Endothelial cell of umbilical vein (primary cell): ENCODE results near the gene GPHB5. TPM values are rescaled to one million over a fixed set of nuclear protein-coding genes. Genes with fewer than 3 reads are reported as not detected.

Source experiments
- BruUV-seq: library from RNA; stranded (reverse); fragments of 400-500 nt; replicated peaks from 2 replicates; lab custom pipeline; 2021; lab: Mats Ljungman, UMichigan
- CTCF ChIA-PET: fragments of 300-600, 350-600 bp; sonication (Branson Sonifier 250); formaldehyde crosslinking; loops from one replicate; lab custom pipeline; 2021; ENCODE audit warnings: antibody characterized with exemption, inconsistent platforms; lab: Charles Lee
- POLR2A ChIA-PET: fragments of 300-600, 350-600 bp; sonication (Branson Sonifier 250); formaldehyde crosslinking; loops from one replicate; lab custom pipeline; 2021; ENCODE audit warnings: antibody characterized with exemption, inconsistent platforms; lab: Charles Lee
- DNase-seq: peaks from one replicate; pipeline ENCODE4 v3.0.0-alpha.2; 2011; ENCODE audit warnings: low read depth, low spot score
- FAIRE-seq: peaks from 2 replicates; lab custom pipeline; 2011; peaks lifted over from hg19 to GRCh38; lab: Jason Lieb, UNC
- H2AFZ ChIP-seq: 2 replicates; pipeline ENCODE4 v1.6.0; 2012; ENCODE audit warnings: low read depth, low read length, control low read depth, inconsistent platforms
- H3K27ac ChIP-seq: 2 replicates; pipeline ENCODE4 v1.5.1; 2011; ENCODE audit warnings: low read depth, mild to moderate bottlenecking, control low read depth, low read length, moderate library complexity; ENCODE audit not compliant: insufficient read depth
- H3K27me3 ChIP-seq, 2 experiments: 2 replicates each; pipeline versions ENCODE4 v1.6.0 to v1.6.1; 2011; ENCODE audit warnings: low read length in 2 of 2, mixed read lengths in 1 of 2; ENCODE audit not compliant: control insufficient read depth in 2 of 2, insufficient read depth in 2 of 2
- H3K36me3 ChIP-seq, 2 experiments: 2 replicates in 1 of 2; 3 replicates in 1 of 2; pipeline ENCODE4 v1.5.1; 2011; ENCODE audit warnings: low read length in 2 of 2, mild to moderate bottlenecking in 1 of 2, moderate library complexity in 1 of 2; ENCODE audit not compliant: control insufficient read depth in 2 of 2, insufficient read depth in 2 of 2; ENCODE audit errors: extremely low read depth in 1 of 2
- H3K4me1 ChIP-seq: 3 replicates; pipeline ENCODE4 v1.5.1; 2011; ENCODE audit warnings: mild to moderate bottlenecking, low read length; ENCODE audit not compliant: control insufficient read depth, insufficient read depth; ENCODE audit errors: extremely low read depth
- H3K4me2 ChIP-seq: 2 replicates; pipeline ENCODE4 v1.6.1; 2011; ENCODE audit warnings: low read length, control low read depth, mixed read lengths; ENCODE audit not compliant: insufficient read depth
- H3K4me3 ChIP-seq, 3 experiments: fragments of 200-600 bp in 1 of 3; sonication (generic), shearing (Covaris generic) in 1 of 3; replicated peaks in 1 of 3; 2 replicates each; pipeline ENCODE4 v1.5.1; 2011 to 2016; ENCODE audit warnings: control low read depth in 3 of 3, low read length in 3 of 3, mild to moderate bottlenecking in 2 of 3, inconsistent platforms in 1 of 3, low read depth in 1 of 3, moderate library complexity in 1 of 3; ENCODE audit not compliant: insufficient read depth in 1 of 3
- H3K79me2 ChIP-seq: 2 replicates; pipeline ENCODE4 v1.6.0; 2012; ENCODE audit warnings: low read length, inconsistent platforms; ENCODE audit not compliant: control insufficient read depth, insufficient read depth
- H3K9ac ChIP-seq: replicated peaks from 2 replicates; pipeline ENCODE3; 2011; ENCODE audit warnings: low read length, control low read depth; ENCODE audit not compliant: insufficient read depth; ENCODE audit errors: extremely low read depth
- H3K9me1 ChIP-seq: replicated peaks from 3 replicates; pipeline ENCODE4 v1.6.0; 2011; ENCODE audit warnings: mild to moderate bottlenecking, low read length; ENCODE audit not compliant: control insufficient read depth, insufficient read depth; ENCODE audit errors: extremely low read depth
- H3K9me3 ChIP-seq: replicated peaks from 2 replicates; pipeline ENCODE4 v1.5.1; 2012; ENCODE audit warnings: low read length, inconsistent platforms; ENCODE audit not compliant: control insufficient read depth, insufficient read depth
- H4K20me1 ChIP-seq: replicated peaks from 2 replicates; pipeline ENCODE3; 2011; ENCODE audit warnings: mild to moderate bottlenecking, low read length; ENCODE audit not compliant: control insufficient read depth, insufficient read depth; ENCODE audit errors: extremely low read depth
- EZH2 ChIP-seq: IDR thresholded peaks from 2 replicates; pipeline ENCODE4 v1.6.1; 2012; ENCODE audit warnings: borderline replicate concordance, low read depth, mild to moderate bottlenecking, moderate library complexity, low read length, inconsistent platforms; ENCODE audit not compliant: severe bottlenecking
- FOS ChIP-seq: IDR thresholded peaks from 2 replicates; pipeline ENCODE4 v1.6.1; 2011; ENCODE audit warnings: mild to moderate bottlenecking, low read length, moderate library complexity, borderline replicate concordance; ENCODE audit not compliant: insufficient read depth
- GATA2 ChIP-seq: IDR thresholded peaks from 2 replicates; pipeline ENCODE4 v1.7.0; 2011; ENCODE audit warnings: low read depth, mild to moderate bottlenecking, moderate library complexity, mixed read lengths, low read length; ENCODE audit not compliant: insufficient read length, insufficient read depth
- JUN ChIP-seq: IDR thresholded peaks from 2 replicates; pipeline ENCODE4 v1.6.1; 2011; ENCODE audit warnings: borderline replicate concordance, low read depth; ENCODE audit not compliant: insufficient read length, insufficient read depth
- MYC ChIP-seq: IDR thresholded peaks from one replicate; pipeline ENCODE4 v1.6.1; 2011; ENCODE audit warnings: mild to moderate bottlenecking, low read depth, low read length
- POLR2A ChIP-seq: IDR thresholded peaks from 2 replicates; pipeline ENCODE4 v1.6.1; 2012; ENCODE audit warnings: low read depth, mild to moderate bottlenecking, control low read depth, low read length
- POLR2AphosphoS5 ChIP-seq: IDR thresholded peaks from 2 replicates; pipeline ENCODE4 v1.6.1; 2012; ENCODE audit warnings: low read depth, mild to moderate bottlenecking, control low read depth, low read length, moderate library complexity; ENCODE audit not compliant: insufficient read depth
- dilution Hi-C: fragments of 300-500 bp; cut with MboI; formaldehyde crosslinking; loops from one replicate; pipeline ENCODE4 v1.15.0; 2019; ENCODE audit warnings: low sequenced_read_pairs; ENCODE audit not compliant: extremely low pct_ligation_motif_present
- intact Hi-C: fragments of 100-400 bp; cut with micrococcal nuclease; formaldehyde crosslinking; loops from one replicate; pipeline ENCODE4 v1.10.0; 2022
- polyA plus RNA-seq, 4 experiments: library from polyadenylated mRNA; depleted of rRNA in 3 of 4; stranded (reverse) in 3 of 4; unstranded in 1 of 4; fragments of >200 nt; gene quantifications; 2 replicates each; pipeline versions ENCODE4 v1.2.1 to v1.2.3, GENCODE V29; 2011 to 2012; ENCODE audit warnings: missing spikeins in 1 of 4
- total RNA-seq: library from RNA; stranded (reverse); gene quantifications from 2 replicates; pipeline ENCODE4 v1.2.3, GENCODE V29; 2021
- TF ChIP-seq, protein P1 (sequence below), 2 donors: IDR thresholded peaks; 1 replicate in 1 of 2; 2 replicates in 1 of 2; pipeline ENCODE4 v1.5.1; 2011; ENCODE audit warnings: low read length in 2 of 2, mild to moderate bottlenecking in 2 of 2, moderate library complexity in 2 of 2, control low read depth in 1 of 2, inconsistent platforms in 1 of 2, low read depth in 1 of 2; ENCODE audit not compliant: insufficient read depth in 1 of 2; ENCODE audit errors: extremely low read depth in 1 of 2
- TF ChIP-seq, protein P2 (sequence below): IDR thresholded peaks from 2 replicates; pipeline ENCODE4 v1.6.1; 2011; ENCODE audit not compliant: insufficient read depth, insufficient read length

The GPHB5 gene
- total and polyA plus RNA-seq, 2 donors (not counting 3 experiments of a cell fraction or from before 2014, with no cell fraction given), result not detected

DNA sequence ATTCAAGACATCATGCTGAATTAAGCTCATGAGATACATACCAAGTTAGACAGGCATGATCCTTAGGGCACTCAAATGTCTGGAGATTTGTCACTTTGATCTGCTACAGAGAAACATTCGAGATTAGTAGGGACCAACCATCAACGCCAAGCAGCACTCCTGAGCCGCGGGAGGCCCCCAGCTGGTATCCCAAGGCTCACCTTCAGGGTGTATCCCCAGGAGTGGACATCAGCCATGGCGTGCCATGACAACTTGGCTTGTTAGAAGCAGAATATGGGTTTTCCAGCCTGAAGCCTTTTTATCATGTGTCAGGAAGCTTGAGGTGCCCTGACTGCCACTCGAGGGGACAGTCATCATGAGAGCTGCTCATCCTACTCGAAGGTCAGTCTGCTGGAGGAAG, 39.1 kb upstream of the GPHB5 start:
- H3K36me3 ChIP-seq, result no peaks in the 10 kb centered on the region
- no peaks in the 10 kb centered on the region for H4K20me1 ChIP-seq
- DNase-seq (no peak), FAIRE-seq (no peak)
- TF ChIP-seq, protein P1, sequence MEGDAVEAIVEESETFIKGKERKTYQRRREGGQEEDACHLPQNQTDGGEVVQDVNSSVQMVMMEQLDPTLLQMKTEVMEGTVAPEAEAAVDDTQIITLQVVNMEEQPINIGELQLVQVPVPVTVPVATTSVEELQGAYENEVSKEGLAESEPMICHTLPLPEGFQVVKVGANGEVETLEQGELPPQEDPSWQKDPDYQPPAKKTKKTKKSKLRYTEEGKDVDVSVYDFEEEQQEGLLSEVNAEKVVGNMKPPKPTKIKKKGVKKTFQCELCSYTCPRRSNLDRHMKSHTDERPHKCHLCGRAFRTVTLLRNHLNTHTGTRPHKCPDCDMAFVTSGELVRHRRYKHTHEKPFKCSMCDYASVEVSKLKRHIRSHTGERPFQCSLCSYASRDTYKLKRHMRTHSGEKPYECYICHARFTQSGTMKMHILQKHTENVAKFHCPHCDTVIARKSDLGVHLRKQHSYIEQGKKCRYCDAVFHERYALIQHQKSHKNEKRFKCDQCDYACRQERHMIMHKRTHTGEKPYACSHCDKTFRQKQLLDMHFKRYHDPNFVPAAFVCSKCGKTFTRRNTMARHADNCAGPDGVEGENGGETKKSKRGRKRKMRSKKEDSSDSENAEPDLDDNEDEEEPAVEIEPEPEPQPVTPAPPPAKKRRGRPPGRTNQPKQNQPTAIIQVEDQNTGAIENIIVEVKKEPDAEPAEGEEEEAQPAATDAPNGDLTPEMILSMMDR (IDR thresholded peaks at IDR 0.05; ENCODE audit: extremely low read depth in 1 of 2, insufficient read depth in 1 of 2, low read depth in 1 of 2, low read length in 2 of 2), result no peak
- TF ChIP-seq JUN, result no peak
- no peak for TF ChIP-seq POLR2AphosphoS5
- TF ChIP-seq FOS, result no peak
- no peak for TF ChIP-seq POLR2A
- no peak for TF ChIP-seq MYC
- TF ChIP-seq GATA2, result no peak
- TF ChIP-seq, protein P2, sequence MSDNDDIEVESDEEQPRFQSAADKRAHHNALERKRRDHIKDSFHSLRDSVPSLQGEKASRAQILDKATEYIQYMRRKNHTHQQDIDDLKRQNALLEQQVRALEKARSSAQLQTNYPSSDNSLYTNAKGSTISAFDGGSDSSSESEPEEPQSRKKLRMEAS, result no peak
- TF ChIP-seq EZH2, result no peak
- peaks cover 12 to 23% of the 10 kb centered on the region in 2 experiments for H3K27me3 ChIP-seq
- ChIA-PET POLR2A (no interaction called here), CTCF (no interaction called here)
- H3K4me3 ChIP-seq, result no peak overlapping the region
- dilution Hi-C loops (no loop called here), intact Hi-C loops (no loop called here)
- no peak overlapping the region for H3K4me2 ChIP-seq
- H3K27ac ChIP-seq, result no peak overlapping the region
- H2AFZ ChIP-seq, result no peak overlapping the region
- H3K9me3 ChIP-seq, result no peaks in the 10 kb centered on the region
- H3K9me1 ChIP-seq, result no peaks in the 10 kb centered on the region
- BruUV-seq, result no TSS peak
- no peaks in the 10 kb centered on the region for H3K4me1 ChIP-seq
- H3K9ac ChIP-seq, result no peak overlapping the region
- H3K79me2 ChIP-seq, result no peaks in the 10 kb centered on the region
